ENCODE measurements around the gene USHBP1. TPM values are rescaled to one million over a fixed set of nuclear protein-coding genes. Genes with fewer than 3 reads are reported as not detected.

USHBP1 gene
- polyA plus RNA-seq, 1 experiment, result not detected

DNA sequence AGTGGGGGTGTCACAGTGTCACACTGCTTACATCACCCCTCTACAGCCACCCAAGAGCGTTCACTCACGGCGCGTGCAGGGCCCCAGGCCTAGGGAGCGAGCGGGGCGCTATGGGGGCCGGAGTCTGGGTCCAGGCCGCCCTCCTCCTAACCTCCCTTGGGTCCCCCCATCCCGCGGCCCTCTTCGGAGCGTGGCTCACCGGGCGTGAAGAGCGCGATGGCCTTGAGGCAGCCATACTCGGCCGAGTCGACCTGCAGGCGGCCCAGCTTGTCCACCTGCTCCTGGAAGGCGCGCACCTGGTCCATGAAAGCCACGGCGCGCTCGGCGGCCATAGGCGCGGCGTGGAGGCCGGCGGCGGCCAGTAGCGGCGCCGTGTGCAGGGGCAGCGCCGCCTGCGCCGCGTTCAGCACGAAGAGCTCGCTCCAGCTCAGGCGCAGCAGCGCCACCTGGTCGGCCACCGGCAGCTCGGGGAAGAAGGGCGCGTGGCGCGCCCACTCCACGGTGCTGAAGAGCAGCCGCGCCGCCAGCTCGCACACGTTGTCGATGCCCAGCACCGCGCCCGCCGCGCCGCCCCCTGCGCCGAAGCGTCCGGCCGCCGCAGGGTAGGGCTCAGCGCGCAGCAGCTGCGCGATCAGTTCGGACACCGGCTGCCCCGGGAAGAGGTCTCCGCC lies 29.1 kb downstream of the USHBP1 start:
- ChIA-PET CTCF (interaction anchor here (0.5 to 0.6 kb wide), 3 partner anchors 68 to 710 kb away, joined by 3 to 4 read pairs (median 3); no protein-coding TSS in a partner anchor), POLR2A (interaction anchor here (0.9 to 3.1 kb wide), 3 partner anchors 9 to 20 kb away, joined by 3 to 14 read pairs (median 3); partner anchors contain the start of genes OCEL1 and USE1)
- TF ChIP-seq, protein P1, sequence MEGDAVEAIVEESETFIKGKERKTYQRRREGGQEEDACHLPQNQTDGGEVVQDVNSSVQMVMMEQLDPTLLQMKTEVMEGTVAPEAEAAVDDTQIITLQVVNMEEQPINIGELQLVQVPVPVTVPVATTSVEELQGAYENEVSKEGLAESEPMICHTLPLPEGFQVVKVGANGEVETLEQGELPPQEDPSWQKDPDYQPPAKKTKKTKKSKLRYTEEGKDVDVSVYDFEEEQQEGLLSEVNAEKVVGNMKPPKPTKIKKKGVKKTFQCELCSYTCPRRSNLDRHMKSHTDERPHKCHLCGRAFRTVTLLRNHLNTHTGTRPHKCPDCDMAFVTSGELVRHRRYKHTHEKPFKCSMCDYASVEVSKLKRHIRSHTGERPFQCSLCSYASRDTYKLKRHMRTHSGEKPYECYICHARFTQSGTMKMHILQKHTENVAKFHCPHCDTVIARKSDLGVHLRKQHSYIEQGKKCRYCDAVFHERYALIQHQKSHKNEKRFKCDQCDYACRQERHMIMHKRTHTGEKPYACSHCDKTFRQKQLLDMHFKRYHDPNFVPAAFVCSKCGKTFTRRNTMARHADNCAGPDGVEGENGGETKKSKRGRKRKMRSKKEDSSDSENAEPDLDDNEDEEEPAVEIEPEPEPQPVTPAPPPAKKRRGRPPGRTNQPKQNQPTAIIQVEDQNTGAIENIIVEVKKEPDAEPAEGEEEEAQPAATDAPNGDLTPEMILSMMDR (IDR thresholded peaks at IDR 0.05; ENCODE audit: low read depth, low read length), result peak; percentile 41; the same call in 1 of the 2 replicates
- no peaks in the 10 kb centered on the region for H3K27me3 ChIP-seq (ENCODE audit: control insufficient read depth, insufficient read depth, low read length)
- peak overlapping the region; percentile 52 for H3K27ac ChIP-seq (ENCODE audit: low read depth, low read length)
- H3K9me3 ChIP-seq (ENCODE audit: control insufficient read depth, insufficient read depth, low read length), result no peaks in the 10 kb centered on the region; the same call in 1 of the 2 replicates
- H3K4me3 ChIP-seq (ENCODE audit: low read depth, low read length), result peak overlapping the region; percentile 63
- peak; percentile 36 for DNase-seq (ENCODE audit: low read depth, low spot score)

DNA sequence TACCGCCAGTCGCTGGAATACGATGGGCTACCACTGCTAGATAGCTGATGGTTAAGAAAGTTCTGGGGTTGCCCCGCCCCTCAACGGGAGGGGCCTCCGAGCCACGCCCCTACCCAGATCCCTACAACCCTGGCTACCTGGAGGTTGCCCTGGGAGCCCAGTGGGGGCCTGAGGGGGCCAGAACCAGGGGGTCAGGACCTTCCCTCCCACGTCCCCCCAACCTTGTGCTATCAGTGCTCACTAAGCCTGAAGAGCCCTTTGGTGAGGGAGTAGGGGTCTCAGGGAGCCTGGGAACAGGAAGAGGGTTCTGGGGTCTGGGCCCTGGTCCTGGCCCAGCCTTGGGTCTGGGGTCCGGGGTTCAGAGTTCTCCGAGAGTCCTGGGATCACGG lies 29.6 kb downstream of the USHBP1 start:
- no peak for DNase-seq (ENCODE audit: low read depth, low spot score)
- ChIA-PET CTCF (interaction anchor here (0.6 kb wide), 1 partner anchor 131 kb away, joined by 4 read pairs; no protein-coding TSS in a partner anchor), POLR2A (interaction anchor here (0.6 to 3.1 kb wide), 4 partner anchors 8 to 45 kb away, joined by 3 to 14 read pairs (median 3); partner anchors contain the start of gene OCEL1)
- H3K27ac ChIP-seq (ENCODE audit: low read depth, low read length), result no peak overlapping the region
- TF ChIP-seq, protein P1 (IDR thresholded peaks at IDR 0.05; ENCODE audit: low read depth, low read length), result no peak
- H3K9me3 ChIP-seq (ENCODE audit: control insufficient read depth, insufficient read depth, low read length), result no peaks in the 10 kb centered on the region; the same call in 1 of the 2 replicates
- no peaks in the 10 kb centered on the region for H3K27me3 ChIP-seq (ENCODE audit: control insufficient read depth, insufficient read depth, low read length)
- peak overlapping the region; percentile 63 for H3K4me3 ChIP-seq (ENCODE audit: low read depth, low read length)

DNA sequence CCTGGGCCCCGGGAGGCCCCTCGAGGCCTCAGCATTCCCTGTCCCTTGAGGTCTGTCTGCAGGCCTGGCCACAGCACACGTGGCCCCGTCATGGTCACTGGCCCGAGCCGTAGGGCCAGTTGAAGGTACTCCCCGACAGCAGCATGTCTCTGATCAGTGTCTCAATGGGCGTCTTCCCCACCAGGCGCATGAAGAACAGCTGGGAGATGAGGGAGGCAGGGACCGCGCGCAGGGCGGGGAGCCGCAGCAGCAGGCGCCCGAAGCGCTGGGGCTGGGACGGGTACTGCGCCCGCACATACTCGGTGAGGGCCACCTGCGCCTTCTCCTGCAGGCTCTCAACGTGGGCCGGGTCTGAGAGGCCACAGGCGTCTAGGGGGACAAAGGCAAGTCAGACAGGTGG lies 32.3 kb downstream of the USHBP1 start:
- POLR2A ChIA-PET, result no interaction called here
- no peak for DNase-seq (ENCODE audit: low read depth, low spot score)
- H3K27me3 ChIP-seq (ENCODE audit: control insufficient read depth, insufficient read depth, low read length), result no peaks in the 10 kb centered on the region
- TF ChIP-seq, protein P1 (IDR thresholded peaks at IDR 0.05; ENCODE audit: low read depth, low read length), result no peak
- H3K4me3 ChIP-seq (ENCODE audit: low read depth, low read length), result no peak overlapping the region
- H3K27ac ChIP-seq (ENCODE audit: low read depth, low read length), result no peak overlapping the region
- no peaks in the 10 kb centered on the region; the same call in 1 of the 2 replicates for H3K9me3 ChIP-seq (ENCODE audit: control insufficient read depth, insufficient read depth, low read length)
- CTCF ChIA-PET, result no interaction called here

DNA sequence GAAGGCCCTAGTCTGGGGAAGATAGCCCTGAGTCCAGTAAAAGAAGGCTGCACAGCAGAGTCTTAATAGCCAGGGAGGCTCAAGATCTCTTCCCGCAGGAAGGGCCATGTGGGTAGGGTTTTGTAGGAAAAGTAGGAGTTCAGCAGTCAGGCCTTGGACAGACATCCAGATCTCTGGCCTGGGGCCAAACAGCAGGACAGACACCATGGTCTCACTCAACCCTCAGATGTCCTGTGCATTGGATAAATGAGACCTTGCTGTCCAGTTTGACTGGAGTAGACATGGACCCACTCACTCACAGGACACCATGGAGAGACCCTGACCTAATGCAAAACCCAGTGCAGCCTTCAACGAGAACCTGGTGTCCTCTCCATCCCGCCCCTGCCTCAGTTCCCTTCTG lies 34.7 kb downstream of the USHBP1 start:
- POLR2A ChIA-PET, result no interaction called here
- Histone ChIP-seq H3K27ac (ENCODE audit: low read depth, low read length) (no peak overlapping the region), H3K27me3 (ENCODE audit: control insufficient read depth, insufficient read depth, low read length) (no peaks in the 10 kb centered on the region), H3K4me3 (ENCODE audit: low read depth, low read length) (no peak overlapping the region), H3K9me3 (ENCODE audit: control insufficient read depth, insufficient read depth, low read length) (no peaks in the 10 kb centered on the region; the same call in 1 of the 2 replicates)
- TF ChIP-seq, protein P1 (IDR thresholded peaks at IDR 0.05; ENCODE audit: low read depth, low read length), result no peak
- no peak for DNase-seq (ENCODE audit: low read depth, low spot score)
- CTCF ChIA-PET, result no interaction called here

DNA sequence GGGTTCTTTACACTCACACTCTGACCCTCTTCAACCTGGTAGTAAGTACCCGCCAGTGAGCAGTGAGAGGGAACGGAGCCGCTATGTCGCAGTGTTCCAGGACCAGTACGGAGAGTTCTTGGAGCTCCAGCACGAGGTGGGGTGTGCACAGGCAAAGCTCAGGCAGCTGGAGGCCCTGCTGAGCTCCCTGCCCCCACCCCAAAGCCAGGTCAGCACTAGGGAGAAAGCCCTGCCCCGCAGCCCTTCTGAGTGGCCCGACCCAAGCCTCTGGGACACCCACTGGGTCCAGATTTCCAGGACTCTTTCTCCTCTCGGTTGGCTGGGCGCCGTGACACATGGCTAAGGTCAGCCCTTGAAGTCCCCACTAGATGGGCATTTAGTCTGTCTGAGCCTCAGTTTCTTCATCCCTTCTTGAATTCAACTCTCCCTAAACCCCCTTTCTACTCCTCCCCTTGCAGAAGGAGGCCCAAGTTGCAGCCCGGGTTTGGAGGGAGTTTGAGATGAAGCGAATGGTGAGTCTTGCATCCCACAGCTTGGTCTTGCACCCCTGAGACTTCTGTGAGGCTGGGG lies 36.7 kb downstream of the USHBP1 start:
- Histone ChIP-seq H3K27ac (ENCODE audit: low read depth, low read length) (no peak overlapping the region), H3K9me3 (ENCODE audit: control insufficient read depth, insufficient read depth, low read length) (no peaks in the 10 kb centered on the region; the same call in 1 of the 2 replicates), H3K4me3 (ENCODE audit: low read depth, low read length) (no peak overlapping the region), H3K27me3 (ENCODE audit: control insufficient read depth, insufficient read depth, low read length) (no peaks in the 10 kb centered on the region)
- ChIA-PET CTCF (no interaction called here), POLR2A (interaction anchor here (1.2 to 2.2 kb wide), 2 partner anchors 8 to 13 kb away, joined by 3 to 14 read pairs; partner anchors contain the start of gene USE1)
- TF ChIP-seq, protein P1 (IDR thresholded peaks at IDR 0.05; ENCODE audit: low read depth, low read length), result no peak
- no peak for DNase-seq (ENCODE audit: low read depth, low spot score)
